Germinal center (tissue), 1 donor: ENCODE measurements around the gene PCED1B.

ENCODE experiments used
- DNase-seq: peaks from one replicate; pipeline ENCODE4 v3.0.0; 2012; ENCODE audit warnings: mixed read lengths, low spot score

Gene PCED1B

GRCh38 chr12:47122602-47123001 is 43.2 kb downstream of the PCED1B start:
- DNase-seq = no peak

- DNase-seq = no peak
Observed at GRCh38 chr12:47123730-47124129, 44.3 kb downstream of the PCED1B start.

- no peak for DNase-seq
Observed at GRCh38 chr12:47124451-47124850, 45.0 kb downstream of the PCED1B start.

- no peak for DNase-seq
Observed at GRCh38 chr12:47126246-47126645, 46.8 kb downstream of the PCED1B start.

- DNase-seq = no peak
Observed at GRCh38 chr12:47131011-47131410, 51.6 kb downstream of the PCED1B start.

- DNase-seq = no peak
Observed at GRCh38 chr12:47134005-47134404, 54.6 kb downstream of the PCED1B start.

- DNase-seq = no peak
Observed at GRCh38 chr12:47135578-47135977, 56.2 kb downstream of the PCED1B start.

GRCh38 chr12:47139000-47139681 is 59.7 kb downstream of the PCED1B start:
- DNase-seq = no peak

GRCh38 chr12:47141459-47141858 is 62.0 kb downstream of the PCED1B start:
- no peak for DNase-seq

GRCh38 chr12:47144769-47145168 is 65.3 kb downstream of the PCED1B start:
- no peak for DNase-seq

- DNase-seq = no peak
Observed at GRCh38 chr12:47145188-47145587, 65.8 kb downstream of the PCED1B start.

- DNase-seq = no peak
Observed at GRCh38 chr12:47147739-47148138, 68.3 kb downstream of the PCED1B start.

GRCh38 chr12:47149146-47149545 is 69.7 kb downstream of the PCED1B start:
- no peak for DNase-seq

- DNase-seq = no peak
Observed at GRCh38 chr12:47152095-47152494, 72.7 kb downstream of the PCED1B start.

- DNase-seq = no peak
Observed at GRCh38 chr12:47155457-47156166, 76.2 kb downstream of the PCED1B start.

GRCh38 chr12:47156167-47156736 is 76.8 kb downstream of the PCED1B start:
- DNase-seq = no peak

- DNase-seq = no peak
Observed at GRCh38 chr12:47158792-47159191, 79.4 kb downstream of the PCED1B start.

- no peak for DNase-seq
Observed at GRCh38 chr12:47159348-47159747, 79.9 kb downstream of the PCED1B start.

GRCh38 chr12:47160316-47161244 is 81.2 kb downstream of the PCED1B start:
- no peak for DNase-seq

- DNase-seq = no peak
Observed at GRCh38 chr12:47164116-47164515, 84.7 kb downstream of the PCED1B start.

- no peak for DNase-seq
Observed at GRCh38 chr12:47164724-47165439, 85.5 kb downstream of the PCED1B start.

GRCh38 chr12:47165934-47166333 is 86.5 kb downstream of the PCED1B start:
- DNase-seq = no peak
